Tibial artery (tissue), 4 donors: ENCODE measurements around the gene HTT.
"Not testable (repeated sequence)": the region's sequence is repeated elsewhere in the genome, so short reads cannot be mapped to it uniquely, and the experiment has no call there.

Source experiments
- DNase-seq, 2 donors: peaks; one replicate each; pipeline ENCODE4 v3.0.0-alpha.2; 2019
- H3K27ac ChIP-seq, 2 donors: fragments of 200-600 bp; sonication (generic) in 1 of 2; 1 replicate in 1 of 2; 2 replicates in 1 of 2; pipeline ENCODE4 v1.5.1; 2018 to 2019; ENCODE audit warnings: mild to moderate bottlenecking in 1 of 2
- H3K27me3 ChIP-seq, 2 donors: fragments of 200-600 bp; sonication (generic) in 1 of 2; one replicate each; pipeline versions ENCODE4 v1.5.1 to v1.6.0; 2016 to 2019
- H3K36me3 ChIP-seq, 3 donors: fragments of 200-600 bp; sonication (generic) in 2 of 3; one replicate each; pipeline ENCODE4 v1.5.1; 2016 to 2019; ENCODE audit warnings: mild to moderate bottlenecking in 2 of 3
- H3K4me1 ChIP-seq, 4 donors: fragments of 200-600 bp; sonication (generic) in 2 of 4; 1 replicate in 3 of 4; 2 replicates in 1 of 4; pipeline ENCODE4 v1.5.1; 2016 to 2019
- H3K4me3 ChIP-seq, 2 donors: fragments of 200-600 bp; sonication (generic) in 1 of 2; 1 replicate in 1 of 2; 2 replicates in 1 of 2; pipeline ENCODE4 v1.5.1; 2018 to 2019; ENCODE audit warnings: mild to moderate bottlenecking in 2 of 2
- H3K9me3 ChIP-seq, 3 donors: fragments of 200-600 bp; sonication (generic) in 1 of 3; one replicate each; pipeline ENCODE4 v1.5.1; 2016 to 2019
- intact Hi-C: fragments of 100-400 bp; cut with DNase I; formaldehyde crosslinking; loops from one replicate; pipeline ENCODE4 v1.15.0; 2023; ENCODE audit warnings: low total_unique reads
- TF ChIP-seq, protein P1 (sequence below), 2 experiments: fragments of 200-600 bp in 1 of 2; fragments of 450-650 bp in 1 of 2; IDR thresholded peaks; one replicate each; pipeline ENCODE4 v1.5.1; 2017 to 2019; ENCODE audit warnings: antibody characterized with exemption in 2 of 2, mild to moderate bottlenecking in 1 of 2, moderate library complexity in 1 of 2

HTT gene

DNA sequence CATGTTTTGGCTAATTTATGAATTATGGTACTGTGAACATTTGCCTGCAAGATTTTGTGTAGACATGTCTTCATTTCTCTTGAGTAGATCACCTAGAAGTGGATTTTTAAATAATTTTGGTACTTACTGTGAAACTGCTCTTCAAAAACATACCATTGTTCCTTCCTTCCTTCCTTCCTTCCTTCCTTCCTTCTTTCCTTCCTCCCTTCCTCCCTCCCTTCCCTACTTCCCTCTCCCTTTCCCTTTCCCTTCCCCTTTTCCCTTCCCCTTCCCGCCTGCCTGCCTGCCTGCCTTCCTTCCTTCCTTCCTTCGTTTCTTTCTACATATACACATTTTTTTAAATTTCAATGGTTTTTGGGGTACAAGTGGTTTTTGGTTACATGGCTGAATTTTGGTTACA, 63.4 kb downstream of the HTT start:
- no peak for DNase-seq
- H3K4me1 ChIP-seq: peaks cover 0 to 14% (median 3%) of the 10 kb centered on the region in 4 donors
- no peaks in the 10 kb centered on the region for H3K27me3 ChIP-seq
- no peak overlapping the region for H3K27ac ChIP-seq
- no peak overlapping the region for H3K4me3 ChIP-seq
- intact Hi-C loops: no loop called here
- TF ChIP-seq, protein P1, sequence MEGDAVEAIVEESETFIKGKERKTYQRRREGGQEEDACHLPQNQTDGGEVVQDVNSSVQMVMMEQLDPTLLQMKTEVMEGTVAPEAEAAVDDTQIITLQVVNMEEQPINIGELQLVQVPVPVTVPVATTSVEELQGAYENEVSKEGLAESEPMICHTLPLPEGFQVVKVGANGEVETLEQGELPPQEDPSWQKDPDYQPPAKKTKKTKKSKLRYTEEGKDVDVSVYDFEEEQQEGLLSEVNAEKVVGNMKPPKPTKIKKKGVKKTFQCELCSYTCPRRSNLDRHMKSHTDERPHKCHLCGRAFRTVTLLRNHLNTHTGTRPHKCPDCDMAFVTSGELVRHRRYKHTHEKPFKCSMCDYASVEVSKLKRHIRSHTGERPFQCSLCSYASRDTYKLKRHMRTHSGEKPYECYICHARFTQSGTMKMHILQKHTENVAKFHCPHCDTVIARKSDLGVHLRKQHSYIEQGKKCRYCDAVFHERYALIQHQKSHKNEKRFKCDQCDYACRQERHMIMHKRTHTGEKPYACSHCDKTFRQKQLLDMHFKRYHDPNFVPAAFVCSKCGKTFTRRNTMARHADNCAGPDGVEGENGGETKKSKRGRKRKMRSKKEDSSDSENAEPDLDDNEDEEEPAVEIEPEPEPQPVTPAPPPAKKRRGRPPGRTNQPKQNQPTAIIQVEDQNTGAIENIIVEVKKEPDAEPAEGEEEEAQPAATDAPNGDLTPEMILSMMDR (IDR thresholded peaks at IDR 0.05): no peak
- H3K9me3 ChIP-seq: no peaks in the 10 kb centered on the region
- H3K36me3 ChIP-seq: peaks cover 31 to 67% (median 59%) of the 10 kb centered on the region in 3 donors

DNA sequence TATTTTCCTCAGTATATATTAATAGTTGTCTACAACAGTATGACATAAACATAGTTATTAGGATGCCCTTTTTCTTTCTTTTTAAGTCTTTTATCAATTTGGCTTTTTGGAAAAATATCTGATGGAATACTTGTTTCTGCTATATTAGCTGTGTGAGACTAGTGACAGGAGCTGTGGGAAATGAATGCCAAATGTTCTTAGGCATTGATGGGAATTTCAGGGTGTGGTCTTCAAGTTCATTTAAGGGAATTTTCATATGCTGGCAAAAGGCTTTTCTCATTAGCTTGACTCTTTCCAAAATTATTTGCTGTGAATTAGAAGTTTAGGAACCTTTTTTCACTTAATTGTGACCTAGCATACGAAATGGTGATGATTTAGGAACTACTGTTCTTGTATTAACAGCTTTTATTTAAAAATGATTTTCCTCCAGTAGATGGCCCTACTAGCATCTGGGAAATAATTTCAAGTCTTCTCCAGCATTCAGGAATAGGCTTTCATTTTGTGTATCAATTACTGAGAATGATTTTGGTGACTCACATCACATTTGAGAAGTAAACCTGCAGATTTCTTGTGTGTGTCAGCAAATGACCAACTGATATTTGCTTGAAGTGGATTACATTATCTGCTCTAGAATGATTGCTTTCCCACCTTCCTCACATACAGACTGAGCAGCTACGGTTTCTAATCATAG, 70.9 kb downstream of the HTT start:
- Histone ChIP-seq H3K27ac (no peak overlapping the region), H3K4me1 (no peaks in the 10 kb centered on the region), H3K27me3 (no peaks in the 10 kb centered on the region), H3K4me3 (no peak overlapping the region), H3K9me3 (no peaks in the 10 kb centered on the region), H3K36me3 (peaks cover 56 to 86% (median 86%) of the 10 kb centered on the region in 3 donors)
- no peak for DNase-seq
- intact Hi-C loops: no loop called here
- TF ChIP-seq, protein P1 (IDR thresholded peaks at IDR 0.05): peak in 1 of 2 experiments; percentile 6

DNA sequence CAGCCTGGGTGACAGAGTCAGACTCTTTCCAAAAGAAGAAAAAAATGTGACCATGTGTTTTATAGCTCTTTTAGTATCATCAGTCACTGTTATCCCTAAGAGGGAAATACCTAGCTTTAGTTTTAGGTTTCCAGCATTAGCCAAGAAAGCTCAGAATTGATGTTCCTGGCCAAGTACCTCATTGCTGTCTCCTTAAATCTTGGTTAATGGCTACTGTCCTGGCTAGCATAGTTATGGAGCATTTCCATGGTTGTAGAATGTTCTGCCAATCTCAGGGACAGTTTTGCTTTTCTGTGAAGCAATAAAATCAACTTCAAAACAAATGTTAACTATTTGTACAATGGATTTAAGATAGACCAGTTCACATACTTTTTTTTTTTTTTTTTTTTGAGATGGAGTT, 74.4 kb downstream of the HTT start:
- no peak for DNase-seq
- H3K27me3 ChIP-seq: no peaks in the 10 kb centered on the region
- no peaks in the 10 kb centered on the region for H3K4me1 ChIP-seq
- no peak overlapping the region for H3K27ac ChIP-seq
- no peaks in the 10 kb centered on the region for H3K9me3 ChIP-seq
- H3K36me3 ChIP-seq: peaks cover 83 to 99% (median 85%) of the 10 kb centered on the region in 3 donors
- H3K4me3 ChIP-seq: no peak overlapping the region
- TF ChIP-seq, protein P1 (IDR thresholded peaks at IDR 0.05): no peak
- intact Hi-C loops: no loop called here

DNA sequence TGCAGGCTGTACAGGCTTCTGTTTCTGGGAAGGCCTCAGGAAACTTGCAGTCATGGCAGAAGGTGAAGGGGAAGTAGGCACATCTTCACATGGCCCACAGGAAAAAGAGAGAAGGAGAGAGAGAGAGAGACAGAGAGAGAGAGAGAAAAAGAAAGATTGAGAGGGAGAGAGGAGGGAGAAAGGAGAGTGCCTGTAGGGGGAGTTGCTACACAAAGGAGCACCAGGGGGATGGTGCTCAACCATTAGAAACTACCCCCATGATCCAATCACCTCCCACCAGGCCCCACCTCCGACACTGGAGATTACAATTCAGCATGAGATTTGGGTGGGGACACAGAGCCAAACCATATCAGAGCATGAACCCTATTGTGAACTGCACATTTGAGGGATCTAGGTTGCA, 76.8 kb downstream of the HTT start:
- intact Hi-C loops, H3K4me1 ChIP-seq, H3K9me3 ChIP-seq, H3K4me3 ChIP-seq, H3K27ac ChIP-seq, H3K27me3 ChIP-seq, DNase-seq: not testable (repeated sequence)
- peaks cover 76 to 100% (median 81%) of the 10 kb centered on the region in 3 donors for H3K36me3 ChIP-seq

DNA sequence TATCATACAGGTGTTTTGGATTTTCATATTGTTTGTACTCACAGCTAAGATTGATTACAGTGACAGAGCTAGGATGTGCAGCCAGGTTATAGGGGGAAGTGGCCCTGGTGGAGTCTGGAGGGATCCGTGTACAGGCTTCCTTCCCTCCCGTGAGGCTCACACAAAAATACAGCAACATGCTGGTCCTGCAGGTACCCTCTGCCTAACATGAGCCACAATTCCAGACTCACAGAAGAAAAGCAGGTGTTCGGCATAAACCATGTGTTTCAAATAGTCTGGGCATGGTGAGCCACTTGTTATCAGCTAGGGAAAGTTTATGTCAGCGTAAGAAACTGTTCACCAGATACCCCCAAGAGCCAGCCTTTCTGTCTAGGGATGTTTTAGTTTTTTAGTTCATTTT, 82.9 kb downstream of the HTT start:
- TF ChIP-seq, protein P1 (IDR thresholded peaks at IDR 0.05): no peak
- Histone ChIP-seq H3K9me3 (peaks cover 0 to 4% (median 0%) of the 10 kb centered on the region in 3 donors), H3K4me1 (no peaks in the 10 kb centered on the region), H3K27me3 (no peaks in the 10 kb centered on the region), H3K27ac (no peak overlapping the region), H3K36me3 (peaks cover 66 to 96% (median 71%) of the 10 kb centered on the region in 3 donors), H3K4me3 (no peak overlapping the region)
- intact Hi-C loops: no loop called here
- DNase-seq: no peak

DNA sequence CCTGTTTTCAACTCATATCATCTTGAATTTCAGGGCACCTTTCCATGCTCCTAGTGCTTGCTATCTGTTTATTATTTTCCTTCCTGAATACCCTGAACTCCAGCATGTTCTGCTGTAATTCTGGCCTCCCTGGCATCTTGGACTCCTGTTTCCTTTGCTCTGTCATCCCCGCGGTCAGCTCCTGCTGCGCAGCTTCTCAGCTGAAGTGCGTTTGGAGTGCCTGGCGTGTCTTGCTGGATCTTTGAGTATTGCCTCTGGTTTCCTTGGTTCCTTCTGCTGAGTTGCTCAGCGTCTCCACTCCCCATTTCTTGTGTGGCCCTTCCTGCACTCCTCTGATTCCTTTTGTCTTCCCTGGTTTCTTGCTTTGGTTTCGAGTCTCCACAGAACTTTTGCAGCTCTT, 84.4 kb downstream of the HTT start:
- intact Hi-C loops: no loop called here
- Histone ChIP-seq H3K27me3 (no peaks in the 10 kb centered on the region), H3K9me3 (peaks cover 0 to 13% (median 0%) of the 10 kb centered on the region in 3 donors), H3K4me3 (no peak overlapping the region), H3K36me3 (peaks cover 65 to 92% (median 74%) of the 10 kb centered on the region in 3 donors), H3K27ac (no peak overlapping the region), H3K4me1 (no peaks in the 10 kb centered on the region)
- TF ChIP-seq, protein P1 (IDR thresholded peaks at IDR 0.05): no peak
- no peak for DNase-seq
